ENCODE results near the gene C8B. TPM values are rescaled to one million over a fixed set of nuclear protein-coding genes. Genes with fewer than 3 reads are reported as not detected.

The C8B gene
- total RNA-seq, 1 donor from 2014 or later = not detected

DNA sequence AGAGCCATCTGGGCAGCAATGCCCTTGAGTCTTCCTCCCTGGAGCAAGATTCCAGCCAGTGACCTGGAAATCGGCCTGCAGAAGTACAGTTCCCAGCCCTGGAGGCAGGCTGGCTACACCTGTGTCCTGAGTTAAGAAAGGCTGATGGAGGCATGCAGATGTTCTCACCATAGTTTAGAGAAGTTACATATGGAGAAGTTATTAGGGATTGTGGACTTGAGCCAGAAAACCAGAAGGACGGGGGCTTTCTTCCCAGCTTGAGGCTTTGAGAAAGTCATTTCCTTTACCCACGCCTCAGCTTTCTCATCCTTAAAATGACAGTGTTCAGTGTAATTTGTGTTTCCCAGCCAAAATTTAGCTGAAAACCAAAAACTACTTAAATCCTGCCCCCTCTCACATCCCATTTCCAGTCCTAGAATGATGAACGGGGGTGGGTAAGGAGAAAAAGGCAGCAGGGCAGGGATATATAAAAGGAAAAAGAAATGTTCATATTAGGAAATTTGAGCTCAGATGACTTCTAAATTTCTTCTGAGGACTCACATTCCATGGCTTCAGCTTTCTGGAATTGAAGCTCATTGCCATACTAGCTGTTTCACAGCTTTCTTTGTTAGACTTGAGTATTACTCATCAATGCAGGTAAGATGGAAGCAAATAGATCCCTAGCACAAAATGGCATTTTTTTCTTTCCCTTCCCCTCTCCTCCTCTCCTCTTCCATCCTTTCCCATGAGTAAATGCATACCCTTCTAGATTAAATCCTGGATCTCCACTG, 14.4 kb upstream of the C8B start:
- Mint-ChIP-seq H3K27ac (ENCODE audit: unreplicated experiment) (no peak overlapping the region), H3K4me3 (ENCODE audit: unreplicated experiment) (no peak overlapping the region), H3K9me3 (ENCODE audit: unreplicated experiment) (no peaks in the 10 kb centered on the region), H3K27me3 (ENCODE audit: unreplicated experiment) (peaks cover 1% of the 10 kb centered on the region), H3K36me3 (ENCODE audit: low read depth, unreplicated experiment) (no peaks in the 10 kb centered on the region), H3K4me1 (ENCODE audit: unreplicated experiment) (no peaks in the 10 kb centered on the region)
- TF ChIP-seq, protein P1, sequence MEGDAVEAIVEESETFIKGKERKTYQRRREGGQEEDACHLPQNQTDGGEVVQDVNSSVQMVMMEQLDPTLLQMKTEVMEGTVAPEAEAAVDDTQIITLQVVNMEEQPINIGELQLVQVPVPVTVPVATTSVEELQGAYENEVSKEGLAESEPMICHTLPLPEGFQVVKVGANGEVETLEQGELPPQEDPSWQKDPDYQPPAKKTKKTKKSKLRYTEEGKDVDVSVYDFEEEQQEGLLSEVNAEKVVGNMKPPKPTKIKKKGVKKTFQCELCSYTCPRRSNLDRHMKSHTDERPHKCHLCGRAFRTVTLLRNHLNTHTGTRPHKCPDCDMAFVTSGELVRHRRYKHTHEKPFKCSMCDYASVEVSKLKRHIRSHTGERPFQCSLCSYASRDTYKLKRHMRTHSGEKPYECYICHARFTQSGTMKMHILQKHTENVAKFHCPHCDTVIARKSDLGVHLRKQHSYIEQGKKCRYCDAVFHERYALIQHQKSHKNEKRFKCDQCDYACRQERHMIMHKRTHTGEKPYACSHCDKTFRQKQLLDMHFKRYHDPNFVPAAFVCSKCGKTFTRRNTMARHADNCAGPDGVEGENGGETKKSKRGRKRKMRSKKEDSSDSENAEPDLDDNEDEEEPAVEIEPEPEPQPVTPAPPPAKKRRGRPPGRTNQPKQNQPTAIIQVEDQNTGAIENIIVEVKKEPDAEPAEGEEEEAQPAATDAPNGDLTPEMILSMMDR (IDR thresholded peaks at IDR 0.05; ENCODE audit: unreplicated experiment) = no peak
- no peak for DNase-seq (ENCODE audit: low spot score)

DNA sequence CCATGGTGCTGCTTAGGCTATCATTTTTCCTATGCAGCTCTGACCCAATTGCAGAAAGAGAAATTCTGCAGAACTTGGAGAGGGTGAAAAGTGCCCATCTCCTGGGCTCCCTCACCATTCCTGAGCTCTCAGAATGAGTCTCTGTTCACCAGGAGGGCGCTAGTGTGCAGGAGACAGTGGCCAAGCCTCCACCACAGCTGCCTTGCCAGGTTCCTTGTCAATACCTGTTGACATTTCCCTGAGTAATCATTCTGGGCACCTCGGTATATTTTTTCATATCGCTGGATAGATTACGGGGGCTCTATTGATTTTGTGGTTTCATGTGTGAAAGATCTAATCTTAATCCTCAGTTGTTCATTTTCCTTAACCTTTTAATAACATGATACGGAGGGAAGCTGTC, 13.0 kb upstream of the C8B start:
- Mint-ChIP-seq H3K27ac (ENCODE audit: unreplicated experiment) (no peak overlapping the region), H3K4me3 (ENCODE audit: unreplicated experiment) (no peak overlapping the region), H3K9me3 (ENCODE audit: unreplicated experiment) (no peaks in the 10 kb centered on the region), H3K4me1 (ENCODE audit: unreplicated experiment) (no peaks in the 10 kb centered on the region), H3K27me3 (ENCODE audit: unreplicated experiment) (peaks cover 1% of the 10 kb centered on the region), H3K36me3 (ENCODE audit: low read depth, unreplicated experiment) (no peaks in the 10 kb centered on the region)
- TF ChIP-seq, protein P1 (IDR thresholded peaks at IDR 0.05; ENCODE audit: unreplicated experiment) = no peak
- DNase-seq (ENCODE audit: low spot score) = no peak

DNA sequence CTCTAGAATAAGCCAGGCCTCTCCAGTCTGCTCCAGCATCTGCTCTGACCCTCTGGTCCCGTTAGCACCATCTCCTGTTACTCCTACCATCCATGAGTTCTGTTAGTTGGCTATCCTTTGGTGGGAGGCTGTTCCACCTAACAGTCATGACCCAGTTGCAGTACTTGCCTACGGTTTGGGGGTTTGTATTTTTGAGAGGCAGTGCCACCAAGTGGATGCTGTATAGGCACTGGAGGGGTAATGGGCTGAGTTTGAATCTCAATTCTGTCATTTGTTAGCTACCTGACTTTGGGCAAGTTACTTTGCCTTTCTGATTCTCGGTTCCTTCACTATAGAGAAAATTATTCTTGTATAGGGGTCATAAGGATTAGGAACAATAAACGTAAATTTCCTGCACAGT, 12.1 kb upstream of the C8B start:
- H3K4me3 Mint-ChIP-seq (ENCODE audit: unreplicated experiment) = no peak overlapping the region
- TF ChIP-seq, protein P1 (IDR thresholded peaks at IDR 0.05; ENCODE audit: unreplicated experiment) = no peak
- H3K36me3 Mint-ChIP-seq (ENCODE audit: low read depth, unreplicated experiment) = no peaks in the 10 kb centered on the region
- H3K27me3 Mint-ChIP-seq (ENCODE audit: unreplicated experiment) = peaks cover 1% of the 10 kb centered on the region
- H3K9me3 Mint-ChIP-seq (ENCODE audit: unreplicated experiment) = no peaks in the 10 kb centered on the region
- no peak overlapping the region for H3K27ac Mint-ChIP-seq (ENCODE audit: unreplicated experiment)
- H3K4me1 Mint-ChIP-seq (ENCODE audit: unreplicated experiment) = no peaks in the 10 kb centered on the region
- no peak for DNase-seq (ENCODE audit: low spot score)

DNA sequence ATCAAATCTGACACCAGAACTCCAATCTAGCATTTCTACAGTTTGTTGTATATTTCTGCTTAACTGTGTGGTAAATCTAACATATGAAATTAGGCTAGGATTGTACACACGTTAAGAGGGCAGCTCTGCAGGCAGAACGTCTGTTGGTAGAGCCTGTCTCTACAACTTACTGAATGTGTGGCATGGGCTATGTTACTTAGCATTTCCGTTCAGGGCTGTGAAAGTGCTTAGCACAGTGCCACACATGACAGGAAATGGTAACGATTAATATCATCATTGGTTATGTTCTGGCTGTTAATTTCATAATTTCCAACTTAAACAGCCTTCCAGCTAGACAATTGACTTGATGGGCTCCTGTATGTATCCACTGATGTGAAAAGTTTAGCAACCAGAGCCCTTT, 9.6 kb upstream of the C8B start:
- Mint-ChIP-seq H3K27me3 (ENCODE audit: unreplicated experiment) (peaks cover 1% of the 10 kb centered on the region), H3K4me1 (ENCODE audit: unreplicated experiment) (no peaks in the 10 kb centered on the region), H3K27ac (ENCODE audit: unreplicated experiment) (no peak overlapping the region), H3K36me3 (ENCODE audit: low read depth, unreplicated experiment) (no peaks in the 10 kb centered on the region), H3K9me3 (ENCODE audit: unreplicated experiment) (no peaks in the 10 kb centered on the region), H3K4me3 (ENCODE audit: unreplicated experiment) (no peak overlapping the region)
- TF ChIP-seq, protein P1 (IDR thresholded peaks at IDR 0.05; ENCODE audit: unreplicated experiment) = no peak
- DNase-seq (ENCODE audit: low spot score) = no peak

DNA sequence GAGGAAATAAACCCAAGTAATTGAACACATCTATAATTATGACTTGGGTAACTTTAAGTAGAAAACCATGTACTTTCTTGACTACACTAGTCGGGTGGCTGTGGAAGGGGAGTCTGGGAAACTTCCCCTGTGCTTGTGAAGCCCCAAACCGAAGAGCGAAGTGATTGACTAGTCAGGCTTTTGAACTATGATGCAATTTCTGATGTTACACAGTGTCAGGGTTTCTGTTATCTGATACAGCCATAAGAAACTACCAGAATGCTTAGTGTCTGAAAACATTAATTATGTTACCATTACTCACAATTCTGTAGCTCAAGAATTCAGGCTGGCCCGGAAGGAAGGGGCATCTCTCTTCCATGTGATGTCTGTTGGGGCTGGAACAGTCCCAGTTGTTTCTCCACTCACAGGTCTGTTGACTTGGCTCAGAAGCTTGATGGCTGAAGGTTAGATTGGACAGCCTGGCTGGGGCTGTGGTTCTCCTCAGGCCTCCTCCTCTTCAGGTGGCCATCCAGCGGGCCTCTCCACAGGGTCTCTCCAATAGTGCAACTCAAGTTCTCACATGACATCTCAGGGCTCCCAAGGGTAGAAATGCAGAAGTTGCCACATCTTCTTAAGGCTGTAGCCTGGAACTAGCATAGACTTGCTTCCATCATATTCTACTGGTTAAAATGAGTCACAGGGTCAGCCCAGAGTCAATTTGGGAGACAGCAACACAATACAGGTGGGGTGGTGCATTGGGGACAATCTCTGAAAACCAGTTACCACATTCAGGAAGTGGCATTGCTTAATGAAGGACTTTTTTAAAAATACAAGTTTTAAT, 8.3 kb upstream of the C8B start:
- no peaks in the 10 kb centered on the region for H3K36me3 Mint-ChIP-seq (ENCODE audit: low read depth, unreplicated experiment)
- DNase-seq (ENCODE audit: low spot score) = no peak
- no peak overlapping the region for H3K27ac Mint-ChIP-seq (ENCODE audit: unreplicated experiment)
- H3K9me3 Mint-ChIP-seq (ENCODE audit: unreplicated experiment) = no peaks in the 10 kb centered on the region
- peaks cover 1% of the 10 kb centered on the region for H3K27me3 Mint-ChIP-seq (ENCODE audit: unreplicated experiment)
- H3K4me3 Mint-ChIP-seq (ENCODE audit: unreplicated experiment) = no peak overlapping the region
- no peaks in the 10 kb centered on the region for H3K4me1 Mint-ChIP-seq (ENCODE audit: unreplicated experiment)
- TF ChIP-seq, protein P1 (IDR thresholded peaks at IDR 0.05; ENCODE audit: unreplicated experiment) = no peak
